Putamen (tissue), 1 donor: ENCODE data around the gene COG7.
"Not testable (repeated sequence)": the region's sequence is repeated elsewhere in the genome, so short reads cannot be mapped to it uniquely, and the experiment has no call there.

Experiments used
- DNase-seq: peaks from one replicate; pipeline ENCODE4 v3.0.0-alpha.2; 2016; ENCODE audit warnings: low spot score

Gene COG7

GRCh38 chr16:23383881-23384280 is 69.1 kb downstream of the COG7 start:
- DNase-seq = no peak

GRCh38 chr16:23382279-23382678 is 70.7 kb downstream of the COG7 start:
- no peak for DNase-seq

GRCh38 chr16:23381702-23382101 is 71.3 kb downstream of the COG7 start:
- DNase-seq = not testable (repeated sequence)

- DNase-seq = no peak
These were observed 72.5 kb downstream of the COG7 start for GRCh38 chr16:23380501-23380951.

- no peak for DNase-seq
These were observed 73.3 kb downstream of the COG7 start for GRCh38 chr16:23379707-23380106.

- no peak for DNase-seq
These were observed 74.1 kb downstream of the COG7 start for GRCh38 chr16:23378921-23379320.

GRCh38 chr16:23378256-23378655 is 74.7 kb downstream of the COG7 start:
- DNase-seq = no peak

- no peak for DNase-seq
These were observed 75.7 kb downstream of the COG7 start for GRCh38 chr16:23377071-23377931.

- no peak for DNase-seq
These were observed 77.3 kb downstream of the COG7 start for GRCh38 chr16:23375643-23376042.

GRCh38 chr16:23374721-23375510 is 78.1 kb downstream of the COG7 start:
- no peak for DNase-seq

- DNase-seq = no peak
These were observed 79.4 kb downstream of the COG7 start for GRCh38 chr16:23373436-23374219.

GRCh38 chr16:23371368-23371767 is 81.6 kb downstream of the COG7 start:
- no peak for DNase-seq

- DNase-seq = no peak
These were observed 83.6 kb downstream of the COG7 start for GRCh38 chr16:23369416-23369815.

- no peak for DNase-seq
These were observed 84.5 kb downstream of the COG7 start for GRCh38 chr16:23368469-23368868.

GRCh38 chr16:23367988-23368387 is 85.0 kb downstream of the COG7 start:
- no peak for DNase-seq

GRCh38 chr16:23367564-23367963 is 85.4 kb downstream of the COG7 start:
- no peak for DNase-seq

- DNase-seq = not testable (repeated sequence)
These were observed 86.6 kb downstream of the COG7 start for GRCh38 chr16:23366341-23366740.

- no peak for DNase-seq
These were observed 87.3 kb downstream of the COG7 start for GRCh38 chr16:23365602-23366240.

- no peak for DNase-seq
These were observed 90.3 kb downstream of the COG7 start for GRCh38 chr16:23362460-23363317.

- DNase-seq = no peak
These were observed 93.8 kb downstream of the COG7 start for GRCh38 chr16:23359092-23359760.
